Mucosa of stomach (tissue), 1 donor: Measurements from ENCODE around the gene MYO1D.
"Not testable (repeated sequence)": the region's sequence is repeated elsewhere in the genome, so short reads cannot be mapped to it uniquely, and the experiment has no call there.

Source experiments
- H3K27me3 ChIP-seq: one replicate; pipeline ENCODE4 v1.7.0; 2013; ENCODE audit warnings: mild to moderate bottlenecking, low read length; ENCODE audit not compliant: control insufficient read depth, insufficient read depth
- H3K36me3 ChIP-seq: one replicate; pipeline ENCODE4 v1.7.0; 2013; ENCODE audit warnings: low read length; ENCODE audit not compliant: control insufficient read depth, insufficient read depth
- H3K4me1 ChIP-seq: one replicate; pipeline ENCODE4 v1.7.0; 2013; ENCODE audit warnings: mild to moderate bottlenecking, low read length; ENCODE audit not compliant: control insufficient read depth, insufficient read depth
- H3K4me3 ChIP-seq: one replicate; pipeline ENCODE4 v1.7.0; 2013; ENCODE audit warnings: low read length
- H3K9ac ChIP-seq: one replicate; pipeline ENCODE4 v1.7.0; 2013; ENCODE audit warnings: mild to moderate bottlenecking, low read length, moderate library complexity
- H3K9me3 ChIP-seq: one replicate; pipeline ENCODE4 v1.7.0; 2013; ENCODE audit warnings: mild to moderate bottlenecking, low read length, moderate library complexity; ENCODE audit not compliant: control insufficient read depth
- donor health status: Pancreatic carcinoma.

The MYO1D gene

GRCh38 chr17:32470405-32471167, 406.3 kb downstream of the MYO1D start:
- no peak overlapping the region for H3K4me3 ChIP-seq
- no peaks in the 10 kb centered on the region for H3K4me1 ChIP-seq
- H3K9ac ChIP-seq, result no peak overlapping the region
- H3K27me3 ChIP-seq, result no peaks in the 10 kb centered on the region
- peaks cover 21% of the 10 kb centered on the region for H3K36me3 ChIP-seq
- no peaks in the 10 kb centered on the region for H3K9me3 ChIP-seq

GRCh38 chr17:32467949-32468348, 409.0 kb downstream of the MYO1D start:
- Histone ChIP-seq H3K4me3 (no peak overlapping the region), H3K9me3 (no peaks in the 10 kb centered on the region), H3K4me1 (no peaks in the 10 kb centered on the region), H3K36me3 (peaks cover 20% of the 10 kb centered on the region), H3K9ac (no peak overlapping the region), H3K27me3 (no peaks in the 10 kb centered on the region)

- Histone ChIP-seq H3K9me3 (no peaks in the 10 kb centered on the region), H3K4me1 (no peaks in the 10 kb centered on the region), H3K9ac (no peak overlapping the region), H3K27me3 (no peaks in the 10 kb centered on the region), H3K36me3 (peaks cover 12% of the 10 kb centered on the region), H3K4me3 (no peak overlapping the region)
Observed at GRCh38 chr17:32464374-32464773, 412.6 kb downstream of the MYO1D start.

GRCh38 chr17:32463304-32463703, 413.6 kb downstream of the MYO1D start:
- Histone ChIP-seq H3K4me3 (no peak overlapping the region), H3K9me3 (no peaks in the 10 kb centered on the region), H3K4me1 (no peaks in the 10 kb centered on the region), H3K27me3 (no peaks in the 10 kb centered on the region), H3K9ac (no peak overlapping the region), H3K36me3 (peaks cover 7% of the 10 kb centered on the region)

- H3K4me1 ChIP-seq, result no peaks in the 10 kb centered on the region
- no peak overlapping the region for H3K4me3 ChIP-seq
- no peak overlapping the region for H3K9ac ChIP-seq
- no peaks in the 10 kb centered on the region for H3K27me3 ChIP-seq
- H3K9me3 ChIP-seq, result no peaks in the 10 kb centered on the region
- peaks cover 11% of the 10 kb centered on the region for H3K36me3 ChIP-seq
Observed at GRCh38 chr17:32461853-32462617, 414.9 kb downstream of the MYO1D start.

GRCh38 chr17:32461498-32461852, 415.4 kb downstream of the MYO1D start:
- no peaks in the 10 kb centered on the region for H3K9me3 ChIP-seq
- H3K27me3 ChIP-seq, result no peaks in the 10 kb centered on the region
- no peak overlapping the region for H3K9ac ChIP-seq
- peaks cover 11% of the 10 kb centered on the region for H3K36me3 ChIP-seq
- no peak overlapping the region for H3K4me3 ChIP-seq
- H3K4me1 ChIP-seq, result no peaks in the 10 kb centered on the region

GRCh38 chr17:32460054-32460453, 416.9 kb downstream of the MYO1D start:
- H3K27me3 ChIP-seq, result no peaks in the 10 kb centered on the region
- H3K4me3 ChIP-seq, result no peak overlapping the region
- peaks cover 11% of the 10 kb centered on the region for H3K36me3 ChIP-seq
- H3K9ac ChIP-seq, result no peak overlapping the region
- H3K9me3 ChIP-seq, result no peaks in the 10 kb centered on the region
- H3K4me1 ChIP-seq, result no peaks in the 10 kb centered on the region

- Histone ChIP-seq H3K4me1 (no peaks in the 10 kb centered on the region), H3K9me3 (no peaks in the 10 kb centered on the region), H3K9ac (no peak overlapping the region), H3K4me3 (no peak overlapping the region), H3K27me3 (no peaks in the 10 kb centered on the region), H3K36me3 (peaks cover 7% of the 10 kb centered on the region)
Observed at GRCh38 chr17:32458371-32458770, 418.6 kb downstream of the MYO1D start.

GRCh38 chr17:32453370-32453769, 423.6 kb downstream of the MYO1D start:
- H3K9me3 ChIP-seq, result no peaks in the 10 kb centered on the region
- H3K36me3 ChIP-seq, result peaks cover 4% of the 10 kb centered on the region
- no peaks in the 10 kb centered on the region for H3K4me1 ChIP-seq
- H3K27me3 ChIP-seq, result no peaks in the 10 kb centered on the region
- H3K9ac ChIP-seq, result no peak overlapping the region
- no peak overlapping the region for H3K4me3 ChIP-seq

- Histone ChIP-seq H3K4me1 (no peaks in the 10 kb centered on the region), H3K9ac (no peak overlapping the region), H3K27me3 (no peaks in the 10 kb centered on the region), H3K4me3 (no peak overlapping the region), H3K36me3 (no peaks in the 10 kb centered on the region), H3K9me3 (no peaks in the 10 kb centered on the region)
Observed at GRCh38 chr17:32452281-32452680, 424.6 kb downstream of the MYO1D start.

GRCh38 chr17:32451879-32452278, 425.0 kb downstream of the MYO1D start:
- Histone ChIP-seq H3K9me3 (no peaks in the 10 kb centered on the region), H3K4me1 (no peaks in the 10 kb centered on the region), H3K4me3 (no peak overlapping the region), H3K27me3 (no peaks in the 10 kb centered on the region), H3K9ac (no peak overlapping the region), H3K36me3 (no peaks in the 10 kb centered on the region)

GRCh38 chr17:32450379-32450778, 426.5 kb downstream of the MYO1D start:
- H3K9me3 ChIP-seq, H3K27me3 ChIP-seq, H3K4me1 ChIP-seq, H3K4me3 ChIP-seq, H3K36me3 ChIP-seq, H3K9ac ChIP-seq: not testable (repeated sequence)
